NCI-H1092 treated with DMSO at 0.1 percent for 48 hours (cell line): ENCODE results near the gene CMA1.
"Not testable (repeated sequence)": the region's sequence is repeated elsewhere in the genome, so short reads cannot be mapped to it uniquely, and the experiment has no call there.

ENCODE experiments used
- DNase-seq: peaks from one replicate; lab custom pipeline; 2025; lab: John Stamatoyannopoulos, UW

The CMA1 gene, protein sequence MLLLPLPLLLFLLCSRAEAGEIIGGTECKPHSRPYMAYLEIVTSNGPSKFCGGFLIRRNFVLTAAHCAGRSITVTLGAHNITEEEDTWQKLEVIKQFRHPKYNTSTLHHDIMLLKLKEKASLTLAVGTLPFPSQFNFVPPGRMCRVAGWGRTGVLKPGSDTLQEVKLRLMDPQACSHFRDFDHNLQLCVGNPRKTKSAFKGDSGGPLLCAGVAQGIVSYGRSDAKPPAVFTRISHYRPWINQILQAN

DNA sequence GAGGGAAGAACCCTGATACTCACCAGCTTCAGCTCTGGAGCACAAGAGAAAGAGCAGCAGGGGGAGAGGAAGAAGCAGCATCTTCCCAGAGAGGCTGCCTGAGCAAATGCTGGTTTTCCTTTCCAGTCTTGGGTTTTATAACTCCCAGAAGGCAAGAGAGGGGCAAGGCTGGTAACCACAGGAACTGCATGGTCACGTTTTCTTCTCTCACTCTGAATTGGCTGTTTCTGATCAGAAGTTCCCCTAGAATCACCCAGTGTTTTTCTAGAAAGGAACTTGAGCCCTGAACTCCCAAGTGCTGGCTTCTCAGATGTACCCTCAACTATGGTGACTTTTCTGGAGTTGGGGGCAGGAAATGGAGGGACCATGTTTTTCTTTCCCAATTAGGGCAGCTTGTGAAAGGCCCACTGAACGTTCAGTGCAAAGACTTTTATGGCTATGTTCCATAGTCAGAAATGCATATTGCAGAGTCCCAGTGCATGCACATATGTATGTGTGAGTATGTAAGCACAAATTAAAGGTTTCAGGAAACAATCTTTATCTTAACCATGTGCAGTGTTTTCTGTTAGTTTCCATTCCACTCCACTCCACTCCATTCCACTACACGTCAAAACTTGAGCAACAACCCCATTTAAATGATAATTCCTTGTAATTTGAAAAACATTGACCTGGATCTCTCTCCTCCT lies at the start of gene CMA1:
Gene CMA1 (minus strand): TSS at position 111 of the 686 bp plus-strand sequence. CDS start 30 bp downstream, at position 81.
- DNase-seq: no peak

DNA sequence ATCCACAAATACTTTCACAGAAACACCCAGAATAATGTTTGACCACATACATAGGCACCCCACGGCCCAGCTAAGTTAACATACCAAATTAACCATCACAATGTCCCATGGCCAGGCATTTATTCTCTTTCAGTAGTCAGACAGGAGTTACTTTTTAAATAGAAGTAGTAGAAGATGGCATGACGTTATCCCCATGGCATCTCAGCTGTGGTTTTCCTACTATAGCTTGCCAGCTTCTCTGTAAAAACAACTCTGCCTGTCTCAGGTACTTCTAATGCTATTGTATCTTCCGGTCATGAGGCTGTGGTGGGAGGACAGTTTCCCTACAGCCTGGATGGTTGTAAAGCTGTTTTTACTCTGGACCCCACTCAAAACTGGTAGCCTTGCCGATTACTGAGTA lies 48.7 kb upstream of the CMA1 start:
- no peak for DNase-seq

DNA sequence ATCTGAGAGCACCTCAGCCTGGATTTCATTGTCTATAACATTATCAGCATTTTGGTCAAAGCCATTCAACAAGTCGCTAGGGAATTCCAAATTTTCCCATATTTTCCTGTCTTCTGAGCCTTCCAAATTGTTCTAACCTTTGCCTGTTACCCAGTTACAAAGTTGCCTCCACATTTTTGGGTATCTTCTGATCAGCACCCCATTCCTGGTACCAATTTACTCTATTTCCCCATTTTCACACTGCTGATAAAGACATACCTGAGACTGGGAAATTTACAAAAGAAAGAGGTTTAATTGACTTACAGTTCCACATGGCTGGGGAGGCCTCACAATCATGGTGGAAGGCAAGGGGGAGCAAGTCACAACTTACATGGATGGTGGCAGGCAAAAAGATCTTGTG lies 41.0 kb upstream of the CMA1 start:
- DNase-seq: not testable (repeated sequence)

DNA sequence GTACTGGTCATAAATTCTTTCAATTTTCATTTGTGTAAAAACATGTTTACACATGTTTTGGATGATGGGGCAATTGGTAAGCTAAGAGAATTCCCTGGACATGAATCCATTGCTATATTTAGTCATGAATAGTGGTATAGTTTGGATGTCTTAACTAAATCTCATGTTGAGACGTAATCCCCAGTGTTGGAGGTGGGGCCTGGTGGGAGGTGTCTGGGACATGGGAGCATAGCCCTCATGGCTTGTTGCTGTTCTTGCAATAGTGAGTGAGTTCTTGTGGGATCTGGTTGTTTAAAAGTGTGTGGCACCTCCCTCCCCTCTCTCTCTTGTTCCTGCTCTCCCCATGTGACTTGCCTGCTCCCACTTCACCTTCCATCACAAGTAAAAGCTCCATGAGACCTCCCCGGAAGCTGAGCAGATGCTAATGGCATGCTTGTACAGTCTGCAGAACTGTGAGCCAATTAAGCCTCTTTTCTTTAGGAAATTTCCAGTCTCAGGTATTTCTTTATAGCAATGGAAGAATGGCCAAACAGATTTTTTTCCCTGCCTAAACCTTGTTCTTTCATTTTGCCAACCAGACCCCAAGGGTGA lies 34.4 kb upstream of the CMA1 start:
- DNase-seq: no peak

DNA sequence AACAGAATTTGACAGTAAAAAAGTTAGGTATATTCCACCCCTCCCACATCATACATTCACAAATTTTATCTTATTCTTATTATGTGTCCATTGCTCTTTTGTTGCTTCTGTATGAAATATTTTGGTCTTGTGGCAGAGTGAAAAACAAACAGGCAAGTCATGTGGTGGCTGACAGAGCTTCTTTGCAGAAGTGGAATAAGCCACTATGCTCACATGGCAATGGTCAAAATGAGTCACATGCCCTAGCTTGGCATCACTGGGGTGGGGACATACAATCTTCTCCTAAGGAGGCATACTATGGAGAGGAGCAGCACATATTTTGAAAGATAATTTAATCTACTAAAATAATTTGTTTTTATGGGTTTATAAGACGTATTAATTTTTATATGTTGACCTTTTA lies 27.7 kb upstream of the CMA1 start:
- no peak for DNase-seq

DNA sequence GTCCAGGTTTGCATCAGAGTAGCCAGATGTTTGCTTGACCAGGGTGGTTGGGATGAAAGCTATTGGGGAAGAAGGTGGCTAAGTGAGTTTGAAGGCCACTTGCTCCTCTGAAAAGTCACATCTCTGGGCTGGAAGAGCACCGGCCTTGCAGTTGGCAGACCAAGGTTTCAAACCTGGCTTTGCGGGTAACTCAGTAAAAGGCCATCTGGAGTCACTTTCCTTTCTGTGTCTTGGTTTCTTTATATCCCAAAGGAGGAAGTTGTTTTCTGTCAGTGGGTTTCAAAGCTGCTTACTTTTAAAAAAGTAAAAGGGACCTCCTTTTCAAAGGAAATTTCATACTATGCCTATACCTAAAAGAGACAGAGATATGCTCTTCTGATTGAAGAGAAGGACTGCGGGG lies 26.2 kb upstream of the CMA1 start:
- no peak for DNase-seq

DNA sequence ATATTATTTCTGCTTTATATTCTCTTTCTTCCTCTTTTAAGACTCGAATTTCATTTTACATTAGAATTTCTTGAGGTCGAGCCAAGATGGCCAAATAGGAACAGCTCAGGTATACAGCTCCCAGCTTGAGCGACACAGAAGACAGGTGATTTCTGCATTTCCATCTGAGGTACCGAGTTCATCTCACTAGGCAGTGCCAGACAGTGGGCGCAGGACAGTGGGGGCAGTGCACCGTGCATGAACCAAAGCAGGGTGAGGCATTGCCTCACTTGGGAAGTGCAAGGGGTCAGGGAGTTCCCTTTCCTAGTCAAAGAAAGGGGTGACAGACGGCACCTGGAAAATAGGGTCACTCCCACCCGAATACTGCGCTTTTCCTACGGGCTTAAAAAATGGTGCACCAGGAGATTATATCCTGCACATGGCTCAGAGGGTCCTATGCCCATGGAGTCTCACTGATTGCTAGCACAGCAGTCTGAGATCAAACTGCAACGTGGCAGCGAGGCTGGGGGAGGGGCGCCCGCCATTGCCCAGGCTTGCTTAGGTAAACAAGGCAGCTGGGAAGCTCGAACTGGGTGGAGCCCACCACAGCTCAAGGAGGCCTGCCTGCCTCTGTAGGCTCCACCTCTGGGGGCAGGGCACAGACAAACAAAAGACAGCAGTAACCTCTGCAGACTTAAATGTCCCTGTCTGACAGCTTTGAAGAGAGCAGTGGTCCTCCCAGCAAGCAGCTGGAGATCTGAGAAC lies 18.0 kb upstream of the CMA1 start:
- DNase-seq: not testable (repeated sequence)

DNA sequence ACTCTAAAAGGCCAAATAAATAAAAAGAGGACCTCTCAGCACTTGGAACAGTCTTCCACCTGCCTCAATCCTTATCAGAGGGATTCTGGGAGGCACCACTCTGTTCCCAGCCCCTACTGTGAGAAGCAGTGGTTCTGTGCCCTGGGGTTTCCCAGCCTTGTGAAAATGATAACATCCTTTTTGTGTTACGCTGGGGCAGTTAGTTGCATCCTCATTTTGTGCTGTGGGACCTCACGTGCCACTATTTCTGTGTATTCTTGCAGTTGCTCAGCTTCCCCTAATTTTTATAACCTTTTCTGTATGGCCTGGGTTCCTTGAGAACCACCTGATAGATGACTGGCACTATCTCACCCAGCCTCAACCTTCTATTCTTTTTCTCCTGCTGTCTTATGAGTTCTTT lies 10.8 kb upstream of the CMA1 start:
- no peak for DNase-seq

DNA sequence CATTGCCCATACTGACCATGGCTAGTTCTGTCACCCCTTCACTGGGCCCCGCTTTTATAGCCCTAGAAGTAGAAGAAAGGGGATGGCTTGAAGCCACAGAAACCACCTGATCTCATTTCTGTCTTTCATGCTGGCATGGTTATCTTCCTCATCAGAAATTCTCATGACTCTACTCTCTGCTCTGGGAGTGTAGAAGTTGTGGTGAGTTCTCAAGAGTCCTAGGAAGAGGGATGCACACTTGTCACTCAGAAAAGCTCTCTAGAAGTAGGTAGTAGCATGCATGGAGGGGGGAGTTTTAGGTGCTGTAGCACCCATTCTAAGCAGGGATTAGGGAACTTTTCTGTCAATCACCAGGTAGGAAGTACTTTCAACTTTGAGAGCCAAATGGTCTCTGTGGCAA lies 6.1 kb upstream of the CMA1 start:
- no peak for DNase-seq

DNA sequence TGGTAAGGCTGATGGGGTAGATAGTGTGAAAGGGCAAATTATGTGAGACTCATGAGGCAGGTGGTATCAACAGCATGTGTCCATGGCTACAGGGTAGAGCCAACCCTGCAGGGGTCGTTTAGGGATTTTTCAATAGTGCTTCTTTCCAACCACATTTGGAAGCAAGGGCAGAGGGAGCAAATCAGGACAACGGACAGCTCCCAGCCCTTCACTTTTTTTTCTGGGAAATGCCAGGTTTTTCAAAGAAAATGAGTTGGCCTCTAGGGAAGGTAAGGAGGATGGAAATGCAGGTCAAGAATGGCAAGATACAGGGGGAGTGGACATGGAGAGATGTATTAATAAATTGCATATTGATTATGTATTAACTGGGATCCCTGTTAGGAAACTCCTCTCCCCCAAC lies 4.9 kb upstream of the CMA1 start:
- no peak for DNase-seq

DNA sequence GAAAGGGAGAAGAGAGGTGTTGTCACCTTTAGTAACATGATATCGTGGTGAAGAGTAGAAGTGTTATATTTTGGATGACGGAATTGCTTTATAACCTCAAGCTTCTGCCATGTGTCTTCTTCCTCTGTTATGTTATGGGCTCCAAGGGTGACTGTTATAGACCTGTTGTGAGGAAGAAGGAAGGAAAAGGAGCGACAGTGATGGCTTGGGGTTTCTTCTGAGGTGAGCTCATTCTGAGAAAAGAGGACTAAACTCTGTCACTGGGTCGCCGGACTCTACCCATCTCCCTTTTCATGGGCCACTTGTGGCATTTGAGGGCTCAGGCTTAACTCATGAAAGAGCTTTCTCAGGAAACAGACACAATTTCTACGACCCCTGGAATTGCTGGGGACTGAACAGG lies 1.6 kb downstream of the CMA1 start:
- DNase-seq: no peak

DNA sequence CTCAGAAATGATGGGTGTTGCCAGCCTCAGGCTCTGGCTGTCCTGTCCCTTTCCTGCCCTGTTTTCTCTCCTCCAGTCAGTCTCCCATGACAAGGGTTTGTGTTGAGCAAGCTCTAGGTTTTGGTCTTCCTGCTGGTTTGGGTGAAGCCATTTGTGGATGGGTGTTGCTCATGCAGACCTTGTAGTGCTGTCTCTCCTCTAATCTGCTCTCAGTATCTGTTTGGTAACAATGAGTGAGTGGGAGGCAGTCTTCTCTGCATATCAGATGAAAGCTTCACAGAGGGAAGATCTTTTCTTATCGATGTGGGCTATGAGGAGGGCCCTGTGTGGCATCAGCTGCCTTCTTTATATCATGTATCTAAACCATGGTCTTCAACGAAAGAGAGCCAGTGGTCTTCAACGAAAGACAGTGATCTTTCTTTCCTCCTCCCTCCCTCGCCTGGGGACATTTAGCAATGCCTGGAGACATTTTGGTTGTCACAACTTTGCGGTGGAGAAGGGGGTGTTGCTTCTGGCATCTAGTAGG lies 3.6 kb downstream of the CMA1 start:
- DNase-seq: no peak

DNA sequence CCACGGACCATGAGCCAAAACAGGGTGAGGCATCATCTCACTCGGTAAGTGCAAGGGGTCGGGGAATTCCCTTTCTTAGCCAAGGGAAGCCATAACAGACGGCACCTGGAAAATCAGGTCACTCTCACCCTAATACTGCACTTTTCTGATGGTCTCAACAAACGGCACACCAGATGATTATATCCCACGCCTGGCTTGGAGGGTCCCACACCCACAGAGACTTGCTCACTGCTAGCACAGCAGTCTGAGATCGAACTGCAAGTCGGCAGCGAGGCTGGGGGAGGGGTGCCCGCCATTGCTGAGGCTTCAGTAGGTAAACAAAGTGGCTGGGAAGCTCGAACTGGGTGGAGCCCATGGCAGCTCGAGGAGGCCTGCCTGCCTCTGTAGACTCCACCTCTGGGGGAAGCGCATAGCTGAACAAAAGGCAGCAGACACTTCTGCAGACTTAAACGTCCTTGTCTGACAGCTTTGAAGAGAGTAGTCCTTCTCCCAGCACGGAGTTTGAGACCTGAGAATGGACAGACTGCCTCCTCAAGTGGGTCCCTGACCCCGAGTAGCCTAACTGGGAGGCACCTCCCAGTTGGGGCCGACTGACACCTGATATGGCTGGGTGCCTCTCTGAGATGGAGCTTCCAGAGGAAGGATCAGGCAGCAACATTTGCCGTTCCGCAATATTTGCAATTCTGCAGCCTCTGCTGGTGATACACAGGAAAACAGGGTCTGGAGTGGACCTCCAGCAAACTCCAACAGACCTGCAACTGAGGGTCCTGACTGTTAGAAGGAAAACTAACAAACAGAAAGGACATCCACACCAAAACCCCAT lies 16.3 kb downstream of the CMA1 start:
- not testable (repeated sequence) for DNase-seq

DNA sequence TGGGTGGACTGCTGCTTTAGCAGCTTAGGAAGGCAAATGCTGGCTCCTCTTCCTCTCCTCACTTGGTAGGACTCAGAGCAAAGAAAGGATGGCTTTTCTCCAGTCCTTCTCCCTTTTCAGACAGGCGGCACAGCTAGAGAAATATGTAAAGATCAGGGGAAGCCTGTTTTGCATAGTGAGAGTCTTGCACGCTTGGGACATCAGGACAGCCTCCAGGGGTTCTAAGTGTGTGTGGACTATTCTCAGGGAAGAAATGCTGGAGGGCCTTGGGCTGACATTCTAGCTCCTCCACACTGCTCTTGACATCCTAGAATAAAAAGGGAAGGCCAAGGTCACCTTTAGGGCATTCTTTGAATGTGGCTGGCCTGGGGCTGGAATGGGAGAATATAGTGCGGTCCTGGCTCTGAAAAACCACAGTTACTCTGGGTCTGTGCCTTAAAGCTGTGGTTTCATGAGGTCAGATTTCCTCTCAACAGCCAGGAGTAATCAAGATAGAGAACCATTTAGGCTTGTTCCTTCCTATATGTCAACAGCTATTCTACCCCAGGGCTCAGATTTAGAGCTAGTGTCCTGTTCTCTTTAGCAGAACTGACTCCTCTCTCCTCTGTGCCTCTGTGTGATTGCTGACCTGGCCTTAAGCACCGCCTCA lies 24.3 kb downstream of the CMA1 start:
- no peak for DNase-seq

DNA sequence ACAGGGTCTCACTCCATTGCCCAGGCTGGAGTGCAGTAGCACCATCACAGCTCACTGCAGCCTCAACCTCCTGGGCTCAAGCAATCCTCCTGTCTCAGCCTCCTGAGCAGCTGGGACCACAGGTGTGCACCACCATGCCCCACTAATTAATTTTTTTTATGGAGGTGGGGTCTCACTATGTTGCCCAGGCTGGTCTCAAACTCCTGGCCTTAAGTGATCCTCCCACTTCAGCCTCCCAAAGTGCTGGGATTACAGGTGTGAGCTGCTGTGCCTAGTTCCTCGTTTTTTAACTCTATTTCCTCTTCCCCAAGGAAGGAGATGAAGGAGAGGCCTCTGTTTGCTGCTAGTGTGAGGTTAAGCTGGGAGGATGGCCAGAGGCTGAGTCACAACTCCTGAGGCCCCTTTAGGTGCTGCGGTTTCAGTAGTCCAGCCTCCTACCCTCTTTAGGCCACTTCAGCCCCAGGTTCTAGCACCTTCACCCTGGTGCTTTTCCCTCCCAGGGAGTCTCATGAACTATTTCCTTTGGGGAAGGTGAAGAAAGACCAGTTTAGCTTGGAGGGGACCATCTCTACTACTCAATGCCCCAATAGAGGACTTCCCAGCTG lies 25.3 kb downstream of the CMA1 start:
- DNase-seq: not testable (repeated sequence)

DNA sequence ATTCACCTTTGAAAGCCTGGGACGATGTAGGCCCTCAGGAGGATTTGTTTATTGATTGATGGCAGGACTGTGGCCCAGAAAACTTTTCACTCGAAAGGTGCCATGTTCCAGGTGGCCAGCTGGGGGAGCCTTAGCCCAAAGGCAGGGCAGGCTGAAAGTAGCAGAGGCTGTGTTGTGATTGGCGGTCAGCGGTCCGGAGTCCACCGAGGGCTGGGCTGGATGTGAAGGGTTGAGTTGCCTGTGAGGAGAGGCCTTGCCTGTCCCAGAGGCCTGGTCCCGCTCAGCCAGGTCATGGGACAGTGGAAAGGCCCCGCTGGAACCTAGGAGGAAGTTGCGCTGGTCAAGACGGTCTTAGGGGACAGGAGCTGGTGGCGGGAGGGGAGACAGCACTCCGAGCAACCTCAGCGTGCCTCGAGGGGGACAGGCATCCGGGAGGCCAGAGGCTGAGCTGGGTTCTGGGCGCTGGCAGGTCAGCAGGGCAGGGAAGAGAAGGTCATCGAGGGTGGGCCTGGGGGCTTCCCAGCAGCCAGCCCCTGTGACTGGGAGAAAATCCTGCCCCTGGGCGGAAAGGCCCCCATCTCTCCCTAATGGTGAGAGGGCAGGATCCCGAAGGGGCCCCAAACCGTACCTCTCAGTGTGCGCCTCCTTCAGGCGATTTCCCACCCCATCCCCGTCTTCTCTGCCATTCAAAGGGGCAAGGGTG lies 26.3 kb downstream of the CMA1 start:
- DNase-seq: peak; percentile 25

DNA sequence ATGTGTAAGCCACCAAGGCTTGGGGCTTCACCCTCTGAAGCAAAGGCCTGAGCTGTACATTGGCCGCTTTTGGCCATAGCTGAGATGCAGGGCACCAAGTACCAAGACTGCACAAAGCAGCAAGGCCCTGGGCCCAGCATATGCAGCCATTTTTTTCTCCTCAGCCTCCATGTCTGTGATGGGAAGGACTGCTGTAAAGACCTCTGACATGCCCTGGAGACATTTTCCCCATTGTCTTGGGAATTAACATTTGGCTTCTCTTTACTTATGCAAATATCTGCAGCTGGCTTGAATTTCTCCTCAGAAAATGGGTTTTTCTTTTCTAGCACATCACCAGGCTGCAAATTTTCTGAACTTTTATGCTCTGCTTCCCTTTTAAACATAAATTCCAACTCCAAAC lies 28.1 kb downstream of the CMA1 start:
- not testable (repeated sequence) for DNase-seq

DNA sequence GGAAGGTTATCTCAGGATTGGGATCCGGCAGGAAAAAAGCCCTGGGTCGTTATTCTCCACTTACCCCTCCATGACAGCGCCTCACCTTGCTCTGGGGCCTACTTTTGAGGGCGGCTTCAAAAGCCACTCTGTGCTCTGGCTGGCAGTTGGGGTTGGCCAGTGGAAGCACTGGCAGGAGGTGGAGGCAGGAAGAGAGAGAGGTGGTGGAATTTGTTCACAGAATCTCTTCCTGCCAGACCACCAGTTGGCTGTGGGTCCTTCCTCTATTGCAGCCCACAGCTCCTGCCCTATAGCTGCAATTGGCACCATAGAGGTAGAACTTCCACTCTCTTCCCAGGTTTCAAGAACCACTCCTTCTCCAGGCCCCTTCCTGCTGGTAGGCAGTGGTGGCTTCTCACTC lies 32.8 kb downstream of the CMA1 start:
- no peak for DNase-seq

DNA sequence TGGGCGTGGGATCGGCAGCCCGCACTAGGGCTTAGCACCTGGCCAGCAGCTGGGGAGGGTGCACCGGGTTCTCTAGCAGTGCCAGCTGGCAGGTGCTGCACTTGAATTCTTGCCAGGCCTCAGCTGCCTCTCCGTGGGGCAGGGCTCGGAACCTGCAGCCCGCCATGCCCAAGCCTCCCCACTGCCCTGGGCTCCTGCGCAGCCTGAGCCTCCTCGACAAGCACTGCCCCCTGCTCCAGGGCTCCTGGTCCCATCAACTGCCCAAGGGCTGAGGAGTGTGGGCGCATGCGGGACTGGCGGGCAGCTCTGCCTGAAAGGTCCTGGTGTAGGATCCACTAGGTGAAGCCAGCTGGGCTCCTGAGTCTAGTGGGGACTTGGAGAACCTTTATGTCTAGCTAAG lies 34.9 kb downstream of the CMA1 start:
- DNase-seq: no peak

DNA sequence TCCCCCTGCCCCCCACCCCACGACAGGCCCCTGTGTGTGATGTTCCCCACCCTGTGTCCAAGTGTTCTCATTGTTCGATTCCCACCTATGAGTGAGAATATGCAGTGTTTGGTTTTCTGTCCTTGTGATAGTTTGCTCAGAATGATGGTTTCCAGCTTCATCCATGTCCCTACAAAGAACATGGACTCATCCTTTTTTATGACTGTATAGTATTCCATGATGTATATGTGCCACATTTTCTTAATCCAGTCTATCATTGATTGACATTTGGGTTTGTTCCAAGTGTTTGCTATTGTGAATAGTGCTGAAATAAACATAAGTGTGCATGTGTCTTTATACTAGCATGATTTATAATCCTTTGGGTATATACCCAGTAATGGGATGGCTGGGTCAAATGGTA lies 37.6 kb downstream of the CMA1 start:
- not testable (repeated sequence) for DNase-seq
